ENCODE measurements around the gene ASMTL. TPM values are rescaled to one million over a fixed set of nuclear protein-coding genes. Genes with fewer than 3 reads are reported as not detected.
"Not testable (repeated sequence)": the region's sequence is repeated elsewhere in the genome, so short reads cannot be mapped to it uniquely, and the experiment has no call there.

ASMTL gene
- total RNA-seq, 1 donor from 2014 or later: 23.8 TPM

- TF ChIP-seq CTCF (IDR thresholded peaks at IDR 0.05): no peak
- intact Hi-C loops (cut with DNase I): no loop called here
- DNase-seq: no peak
- no peaks in the 10 kb centered on the region for H3K27me3 ChIP-seq
- no peaks in the 10 kb centered on the region for H3K9me3 ChIP-seq
- H3K36me3 ChIP-seq: no peaks in the 10 kb centered on the region
- H3K4me1 ChIP-seq: peaks cover 10% of the 10 kb centered on the region
- H3K4me3 ChIP-seq: no peak overlapping the region
- ATAC-seq: no peak
- no peak overlapping the region for H3K27ac ChIP-seq
Measured at GRCh38 chrX:1477229-1477628, 24.5 kb upstream of the ASMTL start.

- no peak for TF ChIP-seq CTCF (IDR thresholded peaks at IDR 0.05)
- Histone ChIP-seq H3K27me3 (no peaks in the 10 kb centered on the region), H3K4me1 (peaks cover 9% of the 10 kb centered on the region), H3K27ac (no peak overlapping the region), H3K36me3 (no peaks in the 10 kb centered on the region), H3K4me3 (no peak overlapping the region), H3K9me3 (no peaks in the 10 kb centered on the region)
- DNase-seq (no peak), ATAC-seq (no peak)
- intact Hi-C loops (cut with DNase I): no loop called here
Measured at GRCh38 chrX:1476682-1477081, 24.0 kb upstream of the ASMTL start.

GRCh38 chrX:1475881-1476280 is 23.2 kb upstream of the ASMTL start:
- no peak for ATAC-seq
- Histone ChIP-seq H3K27ac (no peak overlapping the region), H3K4me1 (peaks cover under 1% of the 10 kb centered on the region), H3K4me3 (no peak overlapping the region), H3K9me3 (no peaks in the 10 kb centered on the region), H3K27me3 (no peaks in the 10 kb centered on the region), H3K36me3 (no peaks in the 10 kb centered on the region)
- TF ChIP-seq CTCF (IDR thresholded peaks at IDR 0.05): no peak
- intact Hi-C loops (cut with DNase I): no loop called here
- no peak for DNase-seq

- TF ChIP-seq CTCF (IDR thresholded peaks at IDR 0.05): no peak
- no peak overlapping the region for H3K27ac ChIP-seq
- H3K36me3 ChIP-seq: no peaks in the 10 kb centered on the region
- H3K4me3 ChIP-seq: no peak overlapping the region
- H3K27me3 ChIP-seq: no peaks in the 10 kb centered on the region
- H3K4me1 ChIP-seq: no peaks in the 10 kb centered on the region
- DNase-seq (no peak), ATAC-seq (no peak)
- intact Hi-C loops (cut with DNase I): no loop called here
- no peaks in the 10 kb centered on the region for H3K9me3 ChIP-seq
Measured at GRCh38 chrX:1475481-1475880, 22.8 kb upstream of the ASMTL start.

GRCh38 chrX:1474593-1474992 is 21.9 kb upstream of the ASMTL start:
- intact Hi-C loops (cut with DNase I); H3K36me3 ChIP-seq; DNase-seq; ATAC-seq; H3K4me3 ChIP-seq; H3K27ac ChIP-seq; H3K27me3 ChIP-seq; H3K4me1 ChIP-seq; H3K9me3 ChIP-seq: not testable (repeated sequence)

GRCh38 chrX:1472975-1473374 is 20.3 kb upstream of the ASMTL start:
- no peaks in the 10 kb centered on the region for H3K9me3 ChIP-seq
- intact Hi-C loops (cut with DNase I): no loop called here
- TF ChIP-seq CTCF (IDR thresholded peaks at IDR 0.05): no peak
- no peak overlapping the region for H3K4me3 ChIP-seq
- H3K27me3 ChIP-seq: no peaks in the 10 kb centered on the region
- DNase-seq (no peak), ATAC-seq (no peak)
- no peaks in the 10 kb centered on the region for H3K4me1 ChIP-seq
- no peak overlapping the region for H3K27ac ChIP-seq
- H3K36me3 ChIP-seq: no peaks in the 10 kb centered on the region

Data from upper lobe of right lung (tissue), 1 donor.